ENCODE measurements around the gene ZFAND2A. TPM values are rescaled to one million over a fixed set of nuclear protein-coding genes. Genes with fewer than 3 reads are reported as not detected.
"Not testable (repeated sequence)": the region's sequence is repeated elsewhere in the genome, so short reads cannot be mapped to it uniquely, and the experiment has no call there.

The ZFAND2A gene
- total RNA-seq, 1 donor from 2014 or later = 23.7 TPM

GRCh38 chr7:1127001-1127400 is 33.0 kb downstream of the ZFAND2A start:
- DNase-seq (ENCODE audit: low spot score) = no peak

GRCh38 chr7:1125603-1125969 is 34.4 kb downstream of the ZFAND2A start:
- DNase-seq (ENCODE audit: low spot score) = no peak

DNA sequence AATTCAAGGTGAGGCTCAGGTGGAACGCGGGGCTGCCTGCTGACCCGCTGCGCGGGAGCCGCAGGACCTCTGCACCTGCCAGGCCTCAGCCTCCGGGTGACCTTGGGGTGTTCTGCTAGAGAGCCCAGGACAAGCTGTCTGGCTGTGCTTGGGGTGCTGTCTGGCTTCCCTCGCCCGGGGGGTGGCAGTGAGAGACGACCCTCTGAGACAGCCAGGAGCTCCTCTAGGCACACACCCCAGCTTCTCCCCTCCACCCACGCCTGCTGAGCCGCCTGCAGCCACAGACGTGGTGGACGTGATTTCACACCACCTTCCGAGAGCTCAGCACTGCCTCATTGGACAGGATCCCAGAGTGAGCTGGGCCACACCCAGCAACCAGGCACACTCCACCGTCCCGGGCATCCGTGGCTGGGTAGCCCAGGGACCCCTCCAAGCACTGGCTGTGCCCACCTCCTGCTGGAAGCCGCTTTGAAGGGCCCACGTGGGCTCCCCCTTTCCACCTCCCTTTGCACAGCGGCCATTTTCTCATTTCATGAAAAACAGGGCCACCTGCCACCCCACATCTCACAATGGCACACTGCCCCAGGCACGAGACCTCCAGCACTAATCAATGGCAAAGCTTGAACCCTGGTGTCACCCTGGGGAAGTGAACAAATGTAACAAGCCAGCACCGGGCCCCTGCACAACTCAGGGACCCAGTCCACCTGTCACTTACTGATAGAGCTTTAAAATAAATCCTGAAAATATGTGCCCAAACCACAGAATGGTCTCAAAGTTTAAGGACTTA is 35.0 kb downstream of the ZFAND2A start:
- DNase-seq (ENCODE audit: low spot score) = no peak

GRCh38 chr7:1124164-1124563 is 35.8 kb downstream of the ZFAND2A start:
- DNase-seq (ENCODE audit: low spot score) = no peak

DNA sequence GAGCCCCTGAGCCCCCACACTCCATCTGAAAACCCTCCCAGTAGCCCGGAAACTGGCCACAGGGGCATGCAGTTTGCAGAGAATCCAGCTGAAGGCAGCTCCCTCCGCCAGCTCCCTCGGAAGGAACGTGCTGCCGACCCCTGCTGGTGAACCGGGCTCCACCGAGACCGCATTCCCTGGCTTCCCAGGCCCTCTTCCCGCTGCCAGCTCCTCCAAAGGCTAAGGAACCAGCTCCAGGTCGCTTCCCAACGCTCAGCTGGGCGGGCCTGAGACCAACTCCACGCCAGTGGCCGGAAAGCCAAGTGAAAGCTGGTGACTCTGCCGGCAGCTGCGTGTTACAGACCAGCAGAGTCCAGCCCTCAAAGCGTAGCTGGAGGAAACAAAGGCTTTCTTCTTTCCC is 36.3 kb downstream of the ZFAND2A start:
- DNase-seq (ENCODE audit: low spot score) = peak; percentile 93

DNA sequence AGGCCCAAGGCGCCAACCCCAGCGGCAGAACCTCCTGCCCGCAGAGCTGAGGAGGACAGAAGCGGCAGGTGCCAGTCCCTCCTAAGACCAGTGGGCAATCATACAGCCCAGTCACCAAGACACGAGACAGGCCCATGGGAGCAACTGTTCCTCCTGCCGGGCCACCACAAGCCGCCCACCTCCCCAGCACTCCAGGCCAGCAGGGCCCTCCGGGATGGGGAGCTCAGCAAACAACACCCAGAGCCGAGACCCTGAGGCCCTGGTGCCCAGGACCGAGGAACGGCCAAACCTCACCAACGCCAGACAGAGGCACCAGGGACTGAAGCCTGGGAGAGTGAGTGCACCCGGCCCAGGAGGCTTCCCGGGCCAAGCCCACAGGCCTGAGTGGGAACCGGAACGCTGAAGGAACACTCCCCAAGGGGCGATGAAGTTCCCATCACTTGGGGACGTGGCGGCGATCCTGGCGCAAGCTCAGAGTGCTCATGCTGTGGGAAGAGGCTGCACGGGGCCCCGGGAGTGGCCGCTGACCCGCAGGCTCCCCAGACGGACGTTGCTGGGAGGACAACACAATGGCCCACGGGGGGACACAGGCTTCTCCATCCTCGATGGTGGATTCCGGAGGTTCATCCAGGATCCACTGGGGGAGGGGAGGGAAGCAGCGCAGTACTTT is 37.0 kb downstream of the ZFAND2A start:
- no peak for DNase-seq (ENCODE audit: low spot score)

GRCh38 chr7:1121886-1122831 is 37.8 kb downstream of the ZFAND2A start:
- DNase-seq (ENCODE audit: low spot score) = no peak

DNA sequence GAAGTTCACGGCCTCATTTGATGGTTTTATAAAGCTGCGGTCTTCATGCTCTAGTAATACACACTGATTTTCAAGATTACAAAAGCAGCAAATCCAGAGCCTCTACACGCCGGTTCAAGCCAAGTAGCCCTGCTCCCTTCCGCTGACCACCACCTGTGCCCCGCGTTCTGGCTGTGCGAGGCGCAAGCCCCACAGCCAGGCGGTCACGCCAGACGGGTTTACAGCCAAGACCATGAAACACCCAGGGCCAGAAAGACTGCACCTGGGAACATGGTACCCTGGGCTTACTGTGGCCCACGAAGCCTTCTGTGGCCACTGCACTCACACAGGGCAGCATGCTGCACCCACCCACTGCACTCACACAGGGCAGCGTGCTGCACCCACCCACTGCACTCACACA is 38.5 kb downstream of the ZFAND2A start:
- DNase-seq (ENCODE audit: low spot score) = no peak

- no peak for DNase-seq (ENCODE audit: low spot score)
Measured at GRCh38 chr7:1120791-1121190, 39.2 kb downstream of the ZFAND2A start.

DNA sequence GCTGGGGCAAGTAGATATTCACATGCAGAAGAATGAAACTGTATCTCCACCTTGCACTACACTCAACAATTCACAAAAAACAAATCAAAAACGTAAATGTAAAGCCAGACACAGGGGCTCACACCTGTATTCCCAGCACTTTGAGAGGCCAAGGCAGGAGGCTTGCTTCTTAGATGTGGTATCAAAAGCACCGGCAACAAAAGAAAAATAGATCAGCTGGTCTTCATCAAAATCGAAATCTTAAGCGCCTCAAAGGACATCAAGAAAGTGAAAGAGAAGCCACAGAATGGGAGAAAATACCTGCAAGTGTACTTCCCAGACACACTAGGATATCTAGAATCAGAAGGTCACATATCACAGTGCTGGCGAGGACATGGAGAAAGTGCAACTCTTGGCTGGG is 40.8 kb downstream of the ZFAND2A start:
- no peak for DNase-seq (ENCODE audit: low spot score)

DNA sequence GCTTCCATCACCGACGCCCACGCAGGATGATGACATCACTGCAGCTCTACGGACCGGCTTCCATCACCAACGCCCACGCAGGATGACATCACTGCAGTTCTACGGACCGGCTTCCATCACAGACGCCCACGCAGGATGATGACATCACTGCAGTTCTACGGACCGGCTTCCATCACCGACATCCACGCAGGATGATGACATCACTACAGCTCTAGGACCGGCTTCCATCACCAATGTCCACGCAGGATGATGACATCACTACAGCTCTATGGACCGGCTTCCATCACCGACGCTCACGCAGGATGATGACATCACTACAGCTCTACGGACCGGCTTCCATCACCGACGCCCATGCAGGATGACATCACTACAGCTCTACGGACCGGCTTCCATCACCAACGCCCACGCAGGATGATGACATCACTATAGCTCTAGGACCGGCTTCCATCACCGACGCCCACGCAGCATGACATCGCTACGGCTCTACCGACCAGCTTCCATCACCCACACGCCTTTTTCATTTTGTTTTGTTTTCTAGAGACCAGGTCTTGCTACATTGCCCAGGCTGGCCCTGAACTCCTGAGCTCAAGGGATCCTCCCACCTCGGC is 42.6 kb downstream of the ZFAND2A start:
- DNase-seq (ENCODE audit: low spot score) = no peak

- not testable (repeated sequence) for DNase-seq (ENCODE audit: low spot score)
Measured at GRCh38 chr7:1116383-1117008, 43.5 kb downstream of the ZFAND2A start.

- not testable (repeated sequence) for DNase-seq (ENCODE audit: low spot score)
Measured at GRCh38 chr7:1115171-1116045, 44.6 kb downstream of the ZFAND2A start.

GRCh38 chr7:1114505-1114904 is 45.5 kb downstream of the ZFAND2A start:
- no peak for DNase-seq (ENCODE audit: low spot score)

DNA sequence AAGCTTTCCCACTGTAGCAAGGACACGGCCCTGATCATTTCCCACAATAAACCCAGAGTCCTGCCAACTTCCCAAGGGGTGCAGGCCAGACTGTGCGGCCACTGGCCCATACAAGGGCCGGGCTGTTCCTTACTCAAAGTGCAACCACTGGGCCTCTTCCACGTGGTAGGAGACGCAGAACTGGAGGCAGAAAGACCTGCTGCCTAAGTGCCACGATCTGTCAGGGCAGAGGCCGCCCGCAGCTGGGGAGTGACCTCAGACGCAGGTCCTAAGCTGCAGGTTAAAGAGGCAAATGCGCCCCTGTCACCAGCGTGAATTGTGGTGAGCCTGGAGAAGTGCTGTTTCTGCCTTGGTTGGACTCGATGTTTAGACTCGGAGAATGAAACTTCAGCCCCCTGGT is 45.9 kb downstream of the ZFAND2A start:
- DNase-seq (ENCODE audit: low spot score) = no peak

GRCh38 chr7:1113548-1113885 is 46.5 kb downstream of the ZFAND2A start:
- no peak for DNase-seq (ENCODE audit: low spot score)

DNA sequence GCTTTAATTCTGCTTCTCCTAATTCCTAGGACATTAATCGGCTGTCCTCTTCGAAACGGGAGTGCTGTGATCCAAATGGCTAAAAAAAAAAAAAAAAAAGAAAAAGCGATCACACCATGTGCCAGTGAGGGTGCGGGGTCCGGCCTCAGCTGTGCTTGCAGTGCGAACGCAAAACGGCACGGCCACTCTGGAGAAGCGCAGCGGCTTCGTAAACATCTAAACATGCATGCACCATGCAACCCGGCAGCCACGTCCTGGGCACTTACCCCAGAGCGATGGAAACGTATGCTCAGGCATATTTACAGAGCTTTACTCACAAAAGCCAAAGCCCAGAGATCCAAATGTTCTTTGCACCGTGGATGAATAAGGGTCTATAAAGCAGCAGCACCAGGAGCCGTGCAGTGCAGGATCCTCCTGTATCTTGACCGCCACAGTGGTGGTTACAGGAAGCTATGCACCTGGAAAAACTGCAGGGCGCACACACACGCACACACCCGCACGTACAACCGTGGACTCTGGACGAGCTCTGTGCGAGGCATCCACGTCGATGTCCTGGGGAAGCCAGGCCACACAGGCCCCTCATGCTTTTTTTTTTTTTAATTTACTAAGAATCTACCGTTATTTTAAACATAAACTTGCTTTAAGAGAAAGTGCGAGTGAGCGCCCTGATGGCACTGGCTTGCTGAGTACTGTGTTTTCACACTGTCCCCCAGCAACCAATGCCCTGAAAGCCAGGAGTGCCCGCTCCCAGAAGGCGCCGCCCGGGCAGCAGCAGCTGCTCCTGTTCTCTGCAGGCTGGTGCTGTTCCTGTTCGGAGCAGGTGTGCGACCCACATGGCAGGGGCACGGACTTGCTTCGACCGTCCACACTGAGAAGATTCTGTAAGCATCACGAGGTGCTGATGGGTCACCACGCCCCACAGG is 47.1 kb downstream of the ZFAND2A start:
- no peak for DNase-seq (ENCODE audit: low spot score)

DNA sequence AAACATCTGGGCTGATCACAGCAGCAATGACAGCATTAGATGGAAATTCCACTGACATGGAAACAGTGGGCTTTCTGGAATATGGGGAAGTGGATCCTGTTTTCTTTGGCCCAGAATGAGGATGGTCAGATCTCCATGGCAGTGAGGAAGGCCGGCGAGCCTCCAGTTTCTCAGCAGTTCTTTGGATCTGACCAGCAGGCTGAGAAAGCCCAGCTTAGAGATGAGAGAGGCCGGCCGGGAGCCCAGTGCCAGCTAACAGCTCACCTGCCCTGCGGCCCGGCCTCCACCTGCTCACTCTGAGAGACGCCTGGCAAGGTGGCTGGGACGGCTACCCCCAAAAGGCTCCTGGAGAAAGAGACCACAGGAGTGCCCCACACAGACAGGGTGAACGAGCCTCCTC is 47.9 kb downstream of the ZFAND2A start:
- DNase-seq (ENCODE audit: low spot score) = no peak

DNA sequence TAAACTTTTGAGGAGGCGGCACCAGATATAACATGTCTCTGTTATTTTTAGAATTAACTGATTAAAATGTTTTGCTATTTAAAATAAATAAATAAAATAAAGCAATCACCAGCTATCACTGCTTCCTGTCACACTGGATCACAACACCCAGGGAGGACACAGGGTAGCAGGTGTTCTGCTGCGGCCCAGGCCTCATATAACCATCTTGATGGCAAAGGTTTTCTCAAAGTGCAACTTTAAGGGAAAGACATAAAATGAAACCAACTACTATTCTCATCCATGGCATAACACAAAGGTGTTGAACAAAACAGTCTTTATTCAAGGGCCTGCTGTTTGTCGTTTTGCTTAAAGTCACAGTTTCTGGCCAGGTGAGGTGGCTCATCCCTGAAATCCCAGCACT is 48.8 kb downstream of the ZFAND2A start:
- DNase-seq (ENCODE audit: low spot score) = no peak

All from mesenteric fat pad (tissue), 1 donor.